Head of caudate nucleus (tissue), 42 donors: ENCODE results near the gene DYRK1B.
"Not testable (repeated sequence)": the region's sequence is repeated elsewhere in the genome, so short reads cannot be mapped to it uniquely, and the experiment has no call there.

Source experiments
- DNase-seq, 42 donors: peaks; one replicate each; pipeline versions ENCODE4 v3.0.0 to v3.0.0-alpha.2; 2020 to 2021; ENCODE audit warnings: mixed read lengths in 7 of 42
- intact Hi-C: fragments of 100-400 bp; cut with DNase I; formaldehyde crosslinking; loops from one replicate; pipeline ENCODE4 v1.15.0; 2022

Gene DYRK1B

DNA sequence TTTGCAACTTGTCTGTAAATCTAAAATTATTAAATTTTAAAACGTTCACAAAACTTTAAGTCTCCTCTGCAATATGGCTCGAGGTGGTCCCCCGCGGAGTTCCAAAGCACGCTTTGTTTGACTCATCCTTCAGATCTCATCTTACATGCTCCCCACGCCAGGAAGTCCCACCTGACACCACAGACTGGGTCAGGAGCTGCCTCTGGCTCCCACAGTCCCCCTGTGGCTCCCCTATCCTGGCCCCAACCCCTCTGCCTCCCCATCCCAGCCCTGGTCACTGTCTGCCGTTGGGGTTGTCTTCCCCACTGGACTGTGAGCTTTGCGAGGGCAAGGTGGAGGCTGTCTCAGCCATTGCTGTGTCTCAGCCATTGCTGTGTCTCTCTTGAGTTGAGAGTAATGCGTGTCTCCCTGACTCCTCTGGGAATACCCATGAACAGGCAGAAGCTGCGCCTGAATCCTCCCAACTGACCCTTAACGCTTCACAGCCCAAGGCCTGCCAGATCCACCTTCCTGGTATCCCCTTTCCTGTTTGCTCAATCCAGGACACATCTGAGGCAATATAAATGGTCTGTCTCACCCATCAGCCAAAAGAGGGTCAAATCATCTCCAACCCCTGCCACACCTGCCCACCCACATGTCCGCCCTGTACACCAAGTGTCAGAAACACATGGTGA, 15.9 kb downstream of the DYRK1B start:
- no peak for DNase-seq
- intact Hi-C loops, result no loop called here

DNA sequence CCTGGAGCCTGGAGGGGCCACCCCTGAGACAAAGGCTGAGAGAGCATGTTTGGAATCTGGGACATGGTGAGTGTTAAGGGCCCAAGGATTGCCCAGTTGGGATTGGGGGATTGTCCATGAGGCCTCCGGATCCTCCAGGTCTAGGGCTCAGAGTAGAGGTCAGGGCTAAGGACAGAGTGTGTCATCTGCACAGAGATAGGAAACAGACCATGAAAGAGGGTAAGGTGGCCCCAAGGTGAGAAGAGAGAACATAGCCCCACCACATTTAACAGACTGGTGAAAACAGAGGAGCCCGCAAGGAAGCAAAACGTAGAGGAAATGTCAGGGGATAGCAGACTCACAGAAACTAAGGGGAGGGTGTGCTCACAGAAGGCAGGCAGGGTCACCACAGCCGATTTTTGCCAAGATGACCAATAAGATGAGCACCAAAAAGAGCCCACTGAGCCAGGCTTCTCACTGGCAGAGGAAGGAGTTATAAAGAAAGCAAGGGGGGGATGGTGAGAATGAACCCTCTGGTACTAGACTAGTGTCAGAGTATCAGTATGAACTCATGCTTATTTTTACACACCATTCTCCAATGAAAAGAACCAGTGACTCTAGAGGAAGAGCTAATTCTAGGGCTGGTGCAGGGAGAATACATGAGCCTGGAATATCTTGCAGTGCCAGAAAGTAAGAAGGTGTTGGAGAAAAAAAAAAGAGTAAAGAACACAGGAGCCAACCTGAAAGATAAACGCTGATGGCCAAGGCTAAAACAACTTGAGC, 17.5 kb downstream of the DYRK1B start:
- intact Hi-C loops, result no loop called here
- DNase-seq, result no peak

DNA sequence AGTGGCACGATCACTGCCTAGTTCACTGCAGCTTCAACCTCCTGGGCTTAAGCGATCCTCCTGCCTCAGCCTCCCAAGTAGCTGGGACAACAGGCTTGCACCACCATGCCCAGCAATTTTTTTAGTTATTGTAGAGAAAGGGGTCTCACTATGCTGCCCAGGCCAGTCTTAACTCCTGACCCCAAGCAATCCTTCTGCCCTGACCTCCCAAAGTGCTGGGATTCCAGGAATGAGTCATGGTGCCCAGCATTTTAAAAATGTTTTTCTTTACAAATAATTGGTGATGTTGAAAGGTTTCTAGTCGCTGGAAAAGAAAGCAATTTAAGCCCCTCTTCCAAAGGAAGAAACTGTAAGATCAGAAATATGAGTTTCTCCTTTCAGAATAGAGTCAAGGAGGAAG, 19.4 kb downstream of the DYRK1B start:
- intact Hi-C loops, result no loop called here
- DNase-seq, result no peak

DNA sequence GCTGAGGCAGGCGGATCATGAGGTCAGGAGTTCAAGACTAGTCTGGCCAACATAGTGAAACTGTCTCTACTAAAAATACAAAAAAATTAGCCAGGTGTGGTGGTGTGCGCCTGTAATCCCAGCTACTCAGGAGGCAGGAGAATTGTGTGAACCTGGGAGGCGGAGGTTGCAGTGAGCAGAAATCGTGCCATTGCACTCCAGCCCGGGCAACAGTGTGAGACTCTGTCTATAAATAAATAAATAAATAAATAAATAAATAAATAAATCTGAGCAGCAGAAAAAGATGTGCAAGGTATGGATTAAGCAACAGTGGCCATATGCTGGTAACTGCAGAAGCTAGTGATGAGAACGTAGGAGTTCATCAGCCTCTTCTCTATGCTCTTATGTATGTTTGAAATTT, 19.9 kb downstream of the DYRK1B start:
- DNase-seq, intact Hi-C loops: not testable (repeated sequence)

DNA sequence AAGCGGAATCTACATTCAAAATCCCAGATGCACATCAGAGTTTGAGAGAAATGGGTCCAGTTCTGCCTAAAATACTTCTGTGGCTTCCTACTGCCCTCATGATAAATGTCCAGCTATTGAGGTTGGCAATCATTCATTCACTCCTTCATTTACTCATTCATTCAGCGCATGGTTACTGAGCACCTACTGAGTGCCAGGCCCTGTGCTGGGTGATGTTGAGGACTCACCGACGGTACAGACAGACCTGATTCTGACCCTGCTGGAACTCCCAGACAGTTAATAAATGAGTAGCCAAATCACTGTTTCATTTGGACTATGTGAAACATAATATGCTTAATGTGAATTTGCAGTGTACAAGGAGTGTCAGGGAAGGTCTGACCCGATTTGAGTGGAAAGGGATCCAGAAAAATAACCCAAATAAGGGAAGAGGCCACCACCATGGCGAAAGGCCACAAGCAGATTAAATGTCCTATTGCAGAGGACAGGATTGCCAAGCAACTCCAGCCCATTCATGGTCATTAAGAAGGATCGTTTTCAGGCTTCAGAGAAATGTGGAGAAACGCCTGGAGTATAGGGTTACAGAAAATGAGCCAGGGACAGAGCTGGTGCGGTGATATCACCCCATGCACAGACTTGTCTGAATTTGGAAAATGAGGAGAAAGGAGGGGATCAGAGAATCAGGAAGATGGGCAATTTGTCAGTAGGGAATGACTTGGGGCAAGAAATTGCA, 20.5 kb downstream of the DYRK1B start:
- DNase-seq, result no peak

DNA sequence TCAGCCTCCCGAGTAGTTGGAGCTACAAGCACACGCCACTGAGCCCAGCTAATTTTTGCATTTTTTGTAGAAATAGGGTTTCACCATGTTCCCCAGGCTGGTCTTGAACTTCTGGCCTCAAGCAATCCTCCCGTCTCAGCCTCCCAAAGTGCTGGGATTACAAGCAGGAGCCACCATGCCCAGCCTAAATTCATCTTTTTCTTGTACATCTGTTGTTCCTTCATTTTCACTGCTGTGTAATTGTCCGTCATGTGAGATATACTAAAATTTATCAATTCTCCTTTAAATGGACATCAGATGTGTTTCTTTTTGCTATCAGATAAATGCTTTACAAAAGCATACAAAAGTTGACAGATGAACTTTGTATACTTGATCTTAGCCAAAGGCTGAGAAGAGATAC, 22.9 kb downstream of the DYRK1B start:
- DNase-seq, result no peak
- intact Hi-C loops, result no loop called here

More for the DNA sequence above, 20.5 kb downstream of the DYRK1B start:
- intact Hi-C loops, result no loop called here

DNA sequence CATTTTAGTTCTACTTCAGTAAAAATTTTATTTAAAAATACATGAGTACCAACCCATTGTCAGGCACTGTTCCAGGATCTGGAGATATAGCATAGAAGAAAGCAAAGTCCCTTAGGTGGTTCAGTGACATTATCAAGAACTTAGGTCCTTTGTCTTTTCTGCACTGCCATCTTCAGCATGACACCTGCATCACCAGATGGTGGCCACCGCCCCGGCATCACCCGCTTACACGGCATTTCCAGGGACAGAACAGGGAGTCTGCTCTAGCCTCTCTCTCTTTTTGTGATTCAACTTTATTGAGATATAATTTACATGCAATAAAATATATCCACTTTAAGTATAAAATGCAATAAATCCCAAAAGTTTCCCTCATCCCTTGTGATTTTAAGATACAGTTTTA, 23.5 kb downstream of the DYRK1B start:
- intact Hi-C loops, result no loop called here
- DNase-seq, result no peak

DNA sequence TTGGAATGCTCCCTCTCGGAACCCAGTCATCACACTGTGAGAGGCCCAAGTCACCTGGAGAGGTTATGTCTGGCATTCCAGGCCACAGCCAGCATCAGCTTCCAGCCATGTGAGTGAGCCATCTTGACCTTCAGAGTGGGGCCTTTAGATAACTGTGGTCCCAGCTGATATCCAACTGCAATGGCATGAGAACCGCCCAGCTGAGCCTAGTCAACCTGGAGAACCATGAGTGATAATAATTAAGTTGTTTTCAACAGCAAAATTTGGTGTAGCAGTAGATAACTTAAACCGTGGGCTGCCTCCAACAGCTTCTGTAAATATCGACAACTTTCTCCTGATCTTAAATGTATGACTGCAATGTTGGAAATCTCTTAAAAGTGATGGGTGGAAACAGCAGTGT, 24.6 kb downstream of the DYRK1B start:
- intact Hi-C loops, result no loop called here

DNA sequence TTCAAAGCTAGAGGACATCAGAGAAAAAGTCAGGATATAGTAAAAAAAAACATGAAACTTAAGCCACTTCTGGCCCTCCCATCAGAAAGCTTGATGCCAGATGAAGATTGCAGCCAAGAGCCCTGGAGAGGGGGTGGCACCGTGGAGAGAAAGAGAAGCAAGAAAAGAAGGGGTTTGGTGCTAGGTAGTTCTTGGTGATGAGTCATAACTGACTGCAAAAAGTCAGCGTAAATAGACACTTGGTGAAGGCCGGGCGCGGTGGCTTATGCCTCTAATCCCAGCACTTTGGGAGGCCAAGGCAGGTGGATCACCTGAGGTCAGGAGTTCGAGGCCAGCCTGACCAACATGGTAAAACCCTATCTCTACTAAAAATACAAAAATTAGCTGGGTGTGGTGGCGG, 25.3 kb downstream of the DYRK1B start:
- intact Hi-C loops, DNase-seq: not testable (repeated sequence)

More for the DNA sequence above, 24.6 kb downstream of the DYRK1B start:
- DNase-seq, result no peak

DNA sequence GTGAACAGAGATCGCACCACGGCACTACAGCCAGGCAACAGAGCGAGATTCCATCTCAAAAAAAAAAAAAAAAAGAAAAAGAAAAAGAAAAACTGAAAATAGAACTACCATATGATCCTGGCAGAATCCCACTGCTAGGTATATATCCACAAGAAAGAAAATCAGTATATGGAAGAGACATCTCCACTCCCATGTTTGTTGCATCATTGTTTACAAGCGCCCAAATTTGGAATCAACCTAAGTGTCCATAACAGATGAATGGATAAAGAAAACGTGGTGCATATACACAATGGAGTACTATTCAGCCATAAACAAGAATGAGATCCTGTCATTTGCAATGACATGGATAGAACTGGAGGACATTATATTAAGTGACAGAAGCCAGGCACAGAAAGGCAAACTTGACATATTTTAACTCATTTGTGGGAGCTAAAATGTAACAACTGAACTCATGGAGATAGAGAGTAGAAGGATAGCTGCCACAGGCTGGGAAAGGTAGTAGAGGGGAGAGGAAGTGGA, 26.1 kb downstream of the DYRK1B start:
- intact Hi-C loops, result no loop called here
- no peak for DNase-seq

DNA sequence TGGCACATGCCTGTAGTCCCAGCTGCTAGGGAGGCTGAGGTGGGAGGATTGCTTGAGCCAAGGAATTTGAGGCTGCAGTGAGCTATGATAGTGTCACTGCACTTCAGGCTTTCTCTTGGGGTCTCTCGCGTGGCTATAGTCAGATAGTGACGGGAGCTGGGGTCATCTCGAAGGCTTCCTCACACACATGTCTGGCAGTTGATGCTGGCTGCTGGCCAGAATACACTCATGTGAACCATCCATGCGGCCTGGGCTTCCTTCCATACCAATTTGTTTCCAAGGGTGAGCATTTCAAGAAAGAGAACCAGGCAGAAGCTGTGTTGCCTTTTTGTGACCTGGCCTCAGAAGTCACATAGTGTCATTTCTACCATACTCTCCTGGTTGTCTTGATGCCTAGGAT, 28.9 kb downstream of the DYRK1B start:
- intact Hi-C loops, result no loop called here
- no peak for DNase-seq

DNA sequence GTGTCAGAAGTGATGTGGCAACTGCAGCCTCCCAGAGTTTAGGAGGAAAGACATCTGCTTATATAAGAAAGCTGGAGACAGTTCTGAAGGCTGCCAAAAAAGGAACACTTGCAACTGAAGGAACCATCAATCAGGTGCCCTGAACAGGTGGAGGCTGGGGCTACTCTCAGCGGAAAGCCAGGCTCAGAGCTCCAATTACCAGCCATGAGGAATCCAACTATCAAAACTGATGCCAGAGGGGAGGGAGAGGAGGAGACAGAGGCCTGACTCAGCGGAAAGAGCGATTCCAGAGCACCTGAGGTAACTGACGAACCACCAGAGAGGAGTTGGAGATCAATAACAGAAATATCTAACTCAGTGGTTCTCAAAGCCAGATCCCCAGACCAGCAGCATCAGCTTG, 31.0 kb downstream of the DYRK1B start:
- intact Hi-C loops, result no loop called here
- peak in 11 of 42 donors; percentile 6 to 52 (median 27) for DNase-seq

DNA sequence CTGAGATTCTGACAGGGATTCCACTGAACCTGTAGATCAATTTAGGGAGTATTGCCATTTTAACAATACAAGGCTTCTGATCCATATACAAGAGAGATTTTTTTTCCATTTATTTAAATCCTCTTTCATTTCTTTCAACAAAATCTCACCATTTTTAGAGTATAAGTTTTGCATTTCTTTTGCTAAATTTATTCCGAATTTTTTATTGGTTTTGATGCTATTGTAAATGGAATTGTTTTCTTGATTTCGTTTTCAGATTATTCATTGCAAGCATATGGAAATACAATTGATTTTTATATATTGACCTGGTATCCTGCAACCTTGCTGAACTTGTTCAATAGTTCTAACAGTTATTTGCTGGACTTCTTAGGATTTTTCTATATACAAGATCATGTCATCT, 36.9 kb downstream of the DYRK1B start:
- DNase-seq, result no peak
- intact Hi-C loops, result no loop called here

DNA sequence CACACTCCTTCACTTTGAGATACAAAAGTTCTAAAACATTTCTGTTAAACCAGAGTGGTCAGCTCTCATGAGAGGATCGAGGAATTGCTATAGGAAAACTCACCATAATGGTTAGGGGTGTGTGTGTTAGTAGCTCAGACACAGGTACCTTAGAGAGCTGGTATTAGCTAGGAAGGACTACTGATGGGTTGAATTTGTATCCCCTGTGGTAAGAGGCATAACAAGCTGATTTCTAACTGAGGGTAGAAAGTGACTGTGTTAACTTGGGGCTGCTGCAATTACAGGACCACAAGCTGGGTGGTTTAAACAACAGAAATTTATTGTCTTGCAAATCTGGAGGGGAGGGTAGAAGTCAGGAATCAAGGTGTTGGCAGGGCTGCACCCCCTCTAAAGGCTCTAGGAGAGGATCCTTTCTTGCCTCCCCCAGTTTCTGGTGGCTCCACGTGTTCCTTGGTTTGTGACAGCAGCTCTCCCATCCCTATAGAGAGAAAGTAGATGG, 37.9 kb downstream of the DYRK1B start:
- DNase-seq, result no peak
- intact Hi-C loops, result no loop called here

DNA sequence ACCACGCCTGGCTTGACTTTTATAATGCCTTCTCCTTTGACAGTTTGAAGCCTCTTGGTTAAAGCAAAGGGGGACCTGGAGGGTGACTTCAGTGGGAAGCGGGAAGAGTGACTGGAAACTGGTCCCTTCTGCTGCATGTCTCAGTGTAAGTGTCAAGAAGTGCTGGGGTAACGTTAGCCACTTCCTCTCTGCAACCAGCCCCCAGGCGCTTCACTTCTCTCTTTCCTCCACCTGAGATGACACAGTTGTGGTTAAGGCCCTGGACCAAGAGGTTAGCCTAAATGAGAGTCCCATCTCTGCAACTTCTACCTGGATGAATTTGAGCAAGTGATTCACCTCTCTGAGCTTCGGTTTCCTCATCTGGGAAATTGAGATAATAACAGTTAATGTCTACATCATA, 39.0 kb downstream of the DYRK1B start:
- intact Hi-C loops, result no loop called here
- no peak for DNase-seq

DNA sequence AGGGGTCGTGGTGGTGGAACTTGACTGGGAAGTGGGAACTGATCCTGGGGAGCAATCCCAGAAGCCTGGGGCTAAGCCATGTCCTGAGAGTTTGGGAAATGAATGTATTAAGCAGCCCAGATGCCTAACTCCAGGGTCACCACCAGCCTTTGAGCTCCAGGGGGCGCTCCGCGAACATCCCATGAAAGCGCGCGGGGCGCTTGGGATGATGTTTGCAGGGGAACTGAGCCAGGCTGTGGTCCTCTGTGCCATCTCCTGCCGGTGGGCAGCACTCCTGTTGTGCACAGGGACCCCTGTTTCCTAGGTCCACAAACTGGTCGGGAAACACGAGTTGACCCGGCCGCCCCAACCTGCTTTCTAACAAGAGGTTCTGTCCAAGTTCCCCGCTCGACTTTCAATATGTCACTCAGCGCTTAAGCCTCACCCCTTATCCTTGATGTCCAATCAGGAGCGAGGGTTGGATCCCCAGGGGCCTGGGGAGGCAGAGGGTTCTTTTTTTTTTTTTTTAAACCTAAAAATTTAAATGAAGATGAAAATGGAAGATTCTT, 40.9 kb downstream of the DYRK1B start:
- DNase-seq, result peak; percentile 44 to 90 (median 76)
- intact Hi-C loops, result no loop called here

DNA sequence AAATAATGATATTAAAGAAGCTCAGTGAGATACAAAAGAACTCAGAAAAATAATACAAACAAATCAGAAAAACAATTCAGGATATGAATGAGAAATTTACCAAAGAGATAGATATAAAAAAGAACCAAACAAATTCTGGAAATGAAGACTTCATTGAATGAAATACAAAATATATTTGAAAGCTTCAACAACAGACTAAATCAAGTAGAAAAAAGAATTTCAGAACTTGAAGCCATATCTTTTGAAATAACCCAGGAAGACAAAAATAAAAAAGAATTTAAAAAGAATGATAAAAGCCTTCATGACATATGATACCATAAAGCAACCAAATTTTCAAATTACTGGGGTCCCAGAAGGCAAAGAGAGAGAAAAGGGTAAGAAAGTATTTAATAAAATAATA, 45.7 kb downstream of the DYRK1B start:
- intact Hi-C loops, result no loop called here
- DNase-seq, result no peak

DNA sequence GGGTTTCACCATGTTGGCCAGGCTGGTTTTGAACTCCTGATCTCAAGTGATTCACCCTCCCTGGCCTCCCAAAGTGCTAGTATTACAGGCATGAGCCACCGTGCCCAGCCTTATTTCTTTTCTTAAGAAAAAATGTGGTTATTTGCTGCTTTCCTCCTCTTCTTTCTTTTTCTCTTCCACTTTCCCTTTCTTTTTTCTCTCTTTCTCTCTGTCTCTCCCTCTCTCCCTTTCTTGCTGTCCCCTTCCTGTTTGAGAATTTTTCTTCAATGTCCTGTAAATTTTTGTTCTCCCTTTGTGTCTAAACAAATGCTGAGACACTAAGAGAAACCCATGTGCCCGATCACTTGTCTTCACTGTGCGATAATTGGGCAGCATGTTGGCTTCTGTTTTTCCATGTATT, 53.1 kb downstream of the DYRK1B start:
- DNase-seq, result no peak
- intact Hi-C loops, result no loop called here

DNA sequence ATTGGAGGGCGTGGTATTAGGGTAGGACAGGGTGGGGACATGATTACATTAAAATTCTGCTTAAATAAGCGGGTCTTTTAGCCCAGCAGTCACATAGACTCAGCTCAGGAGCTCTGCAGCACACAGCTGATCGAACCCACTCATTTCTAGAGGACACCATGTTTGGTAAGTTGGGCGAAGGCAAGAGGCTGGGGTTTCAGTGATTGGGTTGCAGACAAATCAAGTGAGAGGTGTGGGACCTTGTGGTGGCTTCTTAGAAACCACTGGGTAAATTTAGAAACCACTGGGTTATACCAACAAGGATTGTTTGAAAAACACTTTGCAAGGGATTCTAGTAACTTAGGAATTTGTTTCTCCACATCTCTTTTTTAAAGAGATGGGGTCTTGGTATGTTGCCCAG, 55.2 kb downstream of the DYRK1B start, which contains the start of gene LEUTX:
Gene LEUTX (plus strand): TSS at position 92 of the 400 bp plus-strand sequence. CDS start 67 bp downstream, at position 159.
- intact Hi-C loops, result no loop called here
- no peak for DNase-seq
